ENCODE measurements around the gene GALNT2.

The GALNT2 gene

DNA sequence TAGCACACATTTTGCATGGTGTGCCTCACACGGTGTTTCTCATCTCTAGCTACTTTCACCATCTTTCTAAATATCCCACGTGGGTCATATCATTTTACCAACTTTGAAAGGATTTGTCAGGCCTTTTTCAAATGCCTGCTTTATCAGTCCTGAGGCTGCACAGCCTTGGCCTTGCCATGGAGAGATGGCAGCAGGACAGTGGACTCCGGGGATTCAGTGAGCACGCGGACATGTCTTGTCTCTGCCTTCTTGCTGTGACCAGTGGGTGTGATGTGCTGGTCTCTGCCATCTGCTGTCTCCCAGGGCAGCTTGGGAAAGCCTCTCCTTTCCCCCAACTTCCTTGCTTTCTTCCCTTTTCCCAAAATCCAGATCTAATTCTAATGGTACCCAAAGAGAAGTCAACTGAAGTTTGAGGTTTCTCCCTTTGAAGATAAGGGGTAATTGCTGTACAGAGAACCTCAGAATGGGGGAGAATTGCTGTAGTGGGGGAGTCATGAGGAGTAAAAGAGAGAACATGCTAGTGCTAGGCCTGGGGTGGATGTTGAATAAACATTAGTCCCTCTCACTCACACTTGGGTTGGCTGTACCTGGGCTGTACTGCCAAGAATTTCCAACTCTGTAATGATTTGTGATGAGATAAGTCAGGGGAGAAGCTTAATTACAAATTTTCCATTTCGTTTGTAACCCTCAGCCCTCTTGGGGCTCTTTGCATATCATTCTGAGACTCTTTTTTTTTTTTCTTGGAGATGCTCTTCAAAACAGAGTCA is 99.5 kb downstream of the GALNT2 start:
- DNase-seq (ENCODE audit: low spot score), result no peak

DNA sequence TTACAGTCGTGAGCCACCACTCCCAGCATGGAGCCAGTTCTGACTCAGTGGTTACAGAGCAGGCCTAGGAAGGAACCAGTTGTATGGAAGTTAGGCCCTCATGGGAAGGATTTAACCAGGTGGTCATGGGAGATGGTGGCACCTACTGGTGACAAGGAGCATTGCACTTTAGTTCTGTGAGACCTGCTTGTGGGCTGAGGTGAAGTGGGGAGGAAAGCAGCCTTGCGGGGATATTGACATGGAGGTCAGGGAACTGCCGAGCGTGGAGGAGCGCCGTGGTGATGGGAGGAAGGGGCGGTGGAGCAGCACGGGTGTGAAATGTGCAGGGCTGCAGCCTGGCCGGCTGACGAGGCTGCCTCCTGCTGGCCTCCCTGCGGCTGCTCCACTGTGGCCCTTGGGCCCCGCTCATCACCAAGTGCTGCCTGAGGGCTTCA is 100.4 kb downstream of the GALNT2 start:
- peak; percentile 57 for DNase-seq (ENCODE audit: low spot score)

DNA sequence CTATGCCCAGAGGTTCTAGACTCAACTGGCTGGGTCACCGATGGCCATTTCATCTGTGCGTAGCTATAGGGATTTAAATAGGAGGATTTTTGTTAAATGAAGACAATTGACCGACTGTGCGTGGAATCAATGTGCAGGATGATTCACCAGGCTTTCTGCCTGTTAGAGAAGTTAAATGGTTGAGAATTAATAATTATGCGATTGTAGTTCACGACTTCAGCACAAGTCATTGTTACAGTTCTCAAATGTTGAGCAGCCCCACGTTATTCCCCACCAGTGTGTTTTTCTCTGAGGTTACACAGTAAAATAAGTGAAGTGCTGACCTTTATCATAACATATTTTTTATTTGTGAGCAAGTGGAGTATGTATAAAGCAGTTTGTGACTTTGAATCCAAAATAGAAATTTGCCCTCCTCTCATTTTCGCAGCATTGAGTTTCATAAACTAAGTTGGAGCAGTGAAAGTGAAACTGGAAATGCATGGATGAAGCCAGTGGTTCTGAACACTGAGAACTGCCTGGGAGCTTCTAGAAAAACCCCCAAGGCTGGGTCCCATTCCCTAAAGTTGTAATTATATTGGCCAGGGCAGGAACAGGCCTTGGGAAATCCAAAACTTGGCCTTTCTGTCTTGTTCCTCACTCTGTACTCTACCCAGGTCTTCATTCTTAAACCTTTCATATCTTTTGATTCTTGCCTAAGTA is 102.6 kb downstream of the GALNT2 start:
- DNase-seq (ENCODE audit: low spot score), result no peak

DNA sequence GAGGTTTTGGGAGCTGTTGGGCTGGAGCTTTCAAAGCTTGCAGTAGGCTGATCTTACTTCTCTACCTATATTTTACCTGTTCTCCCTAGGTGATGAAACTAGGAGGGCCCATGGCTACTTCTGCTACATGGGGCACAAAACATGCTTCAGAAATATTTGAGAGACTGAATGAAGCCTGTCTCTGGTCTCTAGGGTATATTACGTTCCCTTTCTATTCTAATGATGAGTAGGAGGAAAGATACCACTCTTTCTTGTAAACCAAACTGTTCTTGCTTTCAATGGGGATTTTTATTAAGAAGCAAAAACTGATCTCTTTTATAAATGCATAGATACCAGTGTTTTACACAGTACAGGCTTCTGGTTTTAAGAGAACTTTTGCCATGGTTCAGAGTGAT is 103.1 kb downstream of the GALNT2 start:
- no peak for DNase-seq (ENCODE audit: low spot score)

DNA sequence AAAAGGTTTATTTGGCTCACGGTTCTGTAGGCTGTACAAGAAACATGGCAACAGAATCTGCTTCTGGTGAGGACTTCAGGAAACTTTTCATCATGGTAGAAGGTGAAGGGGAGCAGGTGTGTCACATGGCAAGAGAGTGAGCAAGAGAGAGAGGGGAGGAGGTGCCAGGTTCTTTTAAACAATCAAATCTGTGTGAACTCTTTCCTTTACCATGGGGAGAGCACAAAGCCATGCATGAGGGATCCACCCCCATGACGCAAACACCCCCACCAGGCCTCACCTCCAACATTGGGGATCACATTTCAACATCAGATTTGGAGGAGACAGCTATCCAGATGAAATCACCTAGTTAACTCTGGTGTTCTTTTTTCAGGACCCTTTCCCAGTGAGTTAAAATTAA is 103.6 kb downstream of the GALNT2 start:
- DNase-seq (ENCODE audit: low spot score), result no peak

DNA sequence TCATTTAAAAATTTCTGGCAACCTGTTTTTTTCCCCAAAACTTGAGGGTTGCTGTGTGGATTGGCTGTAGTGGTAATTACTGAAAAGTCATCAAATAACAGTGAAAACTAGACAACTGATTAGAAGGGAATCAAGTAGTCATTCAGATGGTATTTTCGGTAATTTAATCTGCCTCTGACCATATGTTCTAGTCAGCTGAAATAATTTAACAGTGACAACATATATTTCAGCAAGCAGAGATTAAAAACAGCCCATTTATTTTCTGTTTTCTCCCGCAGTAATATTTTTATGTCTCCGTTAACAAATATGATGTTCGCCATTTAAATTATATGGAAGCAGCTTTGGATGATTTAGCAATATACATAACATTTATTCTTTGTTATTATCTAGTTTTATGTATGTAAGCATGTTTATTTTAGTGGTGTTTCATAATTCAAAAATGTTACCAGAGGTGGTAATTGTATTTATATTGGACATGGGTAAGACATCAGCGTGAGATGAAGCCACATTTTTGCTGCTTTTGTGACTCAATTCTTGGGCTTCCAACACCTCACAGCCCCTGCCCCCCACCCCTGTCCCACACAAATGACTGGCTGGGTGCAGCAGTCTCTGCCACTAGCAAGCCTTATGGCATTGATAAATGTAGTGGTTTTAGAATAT is 104.4 kb downstream of the GALNT2 start:
- no peak for DNase-seq (ENCODE audit: low spot score)

DNA sequence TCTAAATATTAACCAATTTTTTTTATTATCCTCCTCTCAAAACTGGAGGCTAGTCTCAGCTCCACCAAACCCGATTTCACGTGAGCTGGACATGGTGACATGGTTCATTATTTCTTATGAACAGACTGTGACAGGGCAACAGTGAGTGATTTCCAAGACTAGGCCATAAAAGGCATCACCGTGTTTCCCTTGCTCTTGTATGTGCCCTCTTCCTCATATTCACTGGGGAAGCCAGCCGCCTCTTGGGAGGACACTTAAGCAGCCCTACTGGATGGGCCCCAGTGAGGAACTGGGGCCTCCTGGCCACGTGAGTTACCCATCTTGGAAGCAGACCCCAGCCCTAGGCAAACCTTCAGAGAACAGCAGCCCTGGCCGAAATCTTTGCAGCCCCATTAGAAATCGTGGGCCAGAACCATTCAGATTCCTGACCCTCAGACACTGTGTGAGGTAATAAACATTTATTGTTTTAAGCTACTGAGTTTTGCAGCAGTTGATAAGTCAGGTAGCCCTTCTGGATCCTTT is 105.0 kb downstream of the GALNT2 start:
- no peak for DNase-seq (ENCODE audit: low spot score)

DNA sequence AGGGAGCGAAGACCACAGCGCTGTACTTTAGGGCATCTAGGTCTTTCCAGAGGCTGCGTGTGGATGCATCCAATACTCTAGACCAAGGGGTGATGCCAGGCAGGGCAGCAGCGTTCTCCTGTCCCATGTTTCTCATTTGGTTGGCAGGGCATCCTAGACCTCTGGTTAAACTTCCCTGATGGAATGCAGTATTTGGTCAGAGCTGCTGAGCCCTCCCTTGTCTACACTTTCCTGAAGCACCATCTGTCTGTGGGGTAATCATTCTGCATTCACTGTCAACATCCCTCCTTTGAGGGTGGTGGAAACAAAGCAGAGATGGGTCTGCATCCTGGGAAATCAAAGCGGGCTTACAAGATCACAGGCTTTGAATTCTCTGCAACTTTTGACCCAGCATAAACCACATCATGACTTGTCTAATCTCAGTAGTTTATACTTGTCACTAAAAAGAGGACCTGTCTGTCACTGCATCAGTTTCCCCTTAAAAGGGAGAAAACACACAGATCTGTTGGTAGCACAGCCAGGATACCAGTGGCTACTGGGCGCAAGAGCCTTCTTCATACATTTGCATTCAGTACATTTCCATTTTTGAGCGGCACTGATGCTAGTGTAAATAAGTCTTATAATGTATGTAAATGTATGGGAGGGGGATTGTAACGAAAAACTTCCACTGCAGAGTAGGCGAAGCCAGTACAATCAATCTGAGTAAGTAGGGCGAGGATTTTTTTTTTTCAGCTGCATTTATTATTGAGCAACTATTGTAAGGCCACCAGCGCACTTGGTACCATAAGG is 106.3 kb downstream of the GALNT2 start:
- no peak for DNase-seq (ENCODE audit: low spot score)

DNA sequence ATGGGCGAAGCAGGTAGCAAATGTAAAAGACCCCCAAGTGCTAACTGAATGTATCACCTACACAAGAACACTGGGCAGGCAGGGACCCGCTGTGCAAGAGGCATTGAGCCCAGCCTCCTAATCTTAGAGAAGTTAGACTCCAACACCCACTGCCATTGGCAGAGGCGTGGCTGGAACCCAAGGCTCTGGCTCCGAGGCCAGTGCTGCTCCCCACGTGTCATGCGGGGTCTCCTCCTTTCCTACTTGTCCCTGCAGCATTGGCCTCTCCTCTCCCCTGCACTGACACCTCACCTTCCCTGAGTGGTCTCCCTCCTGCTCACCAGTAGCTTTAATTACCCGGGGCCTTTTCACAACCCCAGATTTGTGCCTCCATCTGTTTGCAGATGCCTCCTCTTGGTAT is 107.0 kb downstream of the GALNT2 start:
- DNase-seq (ENCODE audit: low spot score), result no peak

DNA sequence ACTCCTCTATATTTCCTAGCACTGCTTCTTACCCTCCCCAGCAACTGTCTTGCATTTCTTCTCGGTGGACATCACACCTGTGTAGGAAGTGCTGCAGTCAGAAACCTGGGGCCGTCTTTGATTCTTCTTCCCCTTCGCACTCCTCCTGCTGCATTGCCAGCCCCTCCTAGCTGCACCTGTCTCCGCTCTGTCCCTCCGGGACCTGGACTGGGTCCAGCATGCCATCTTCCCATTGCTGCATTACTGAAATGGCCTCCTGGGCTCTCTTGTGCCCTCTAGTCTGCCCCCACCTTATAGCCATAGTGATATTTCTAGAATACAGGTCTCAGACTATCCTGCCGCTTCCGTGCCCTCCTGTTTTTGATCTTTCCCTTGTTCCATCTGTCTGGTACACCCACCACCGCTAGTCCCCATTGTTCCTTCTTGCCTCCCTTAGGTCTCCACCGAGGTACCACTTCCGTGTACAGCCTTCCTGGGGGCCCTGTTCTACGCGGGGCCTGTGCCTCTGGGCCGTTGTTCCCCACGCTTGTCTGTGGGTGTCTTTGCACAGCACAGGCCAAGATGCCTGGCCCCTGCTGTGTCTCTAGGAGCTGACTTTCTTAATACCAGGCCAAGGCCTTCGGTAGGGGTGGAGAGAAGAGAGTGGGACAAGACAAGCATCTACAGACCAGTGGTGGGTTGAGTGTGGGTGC is 107.6 kb downstream of the GALNT2 start:
- DNase-seq (ENCODE audit: low spot score), result no peak

DNA sequence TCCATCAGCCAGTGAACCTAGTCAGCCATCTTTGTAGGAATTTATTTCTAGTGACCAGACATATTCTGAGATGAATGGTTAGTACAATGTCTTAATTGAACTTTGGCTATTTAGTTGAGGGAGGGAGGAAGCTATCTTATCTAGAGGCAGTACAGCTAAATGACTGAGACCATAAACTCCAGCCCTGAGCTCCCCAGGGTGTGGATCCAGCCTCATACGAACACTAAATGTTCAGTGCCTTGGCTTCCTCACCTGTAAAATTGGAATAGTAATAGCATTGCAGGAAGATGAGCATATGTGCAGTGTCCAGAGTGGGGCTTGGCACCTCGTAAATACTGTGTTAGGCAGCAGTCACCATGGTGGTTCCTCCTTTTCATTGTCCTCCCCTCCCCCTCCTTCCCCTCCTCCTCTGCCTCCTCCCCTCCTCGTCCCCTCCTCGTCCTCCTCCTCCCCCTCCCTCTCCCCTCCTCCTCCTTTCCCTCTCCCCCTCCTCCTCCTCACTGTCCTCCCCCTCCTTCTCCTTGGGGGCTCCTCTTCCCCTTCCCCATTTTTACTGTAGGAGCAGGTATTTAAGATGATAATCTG is 108.2 kb downstream of the GALNT2 start:
- DNase-seq (ENCODE audit: low spot score), result no peak

DNA sequence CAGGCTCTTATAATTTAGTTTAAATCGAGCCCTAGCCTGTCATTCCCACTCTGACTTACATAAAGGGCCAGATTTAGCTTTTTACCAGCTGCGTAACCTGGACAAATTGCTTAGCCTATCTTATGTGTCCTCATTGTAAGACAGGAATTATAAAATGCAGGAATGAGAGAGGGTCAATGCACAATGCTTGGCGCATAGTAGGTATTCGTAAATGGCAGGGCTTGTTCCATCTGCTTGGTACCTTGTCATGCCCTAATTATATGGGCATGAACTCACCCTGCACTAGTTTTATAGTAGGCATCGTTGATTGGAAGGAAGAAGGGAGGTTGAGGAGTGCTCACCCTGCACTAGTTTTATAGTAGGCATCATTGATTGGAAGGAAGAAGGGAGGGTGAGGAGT is 108.8 kb downstream of the GALNT2 start:
- DNase-seq (ENCODE audit: low spot score), result no peak

DNA sequence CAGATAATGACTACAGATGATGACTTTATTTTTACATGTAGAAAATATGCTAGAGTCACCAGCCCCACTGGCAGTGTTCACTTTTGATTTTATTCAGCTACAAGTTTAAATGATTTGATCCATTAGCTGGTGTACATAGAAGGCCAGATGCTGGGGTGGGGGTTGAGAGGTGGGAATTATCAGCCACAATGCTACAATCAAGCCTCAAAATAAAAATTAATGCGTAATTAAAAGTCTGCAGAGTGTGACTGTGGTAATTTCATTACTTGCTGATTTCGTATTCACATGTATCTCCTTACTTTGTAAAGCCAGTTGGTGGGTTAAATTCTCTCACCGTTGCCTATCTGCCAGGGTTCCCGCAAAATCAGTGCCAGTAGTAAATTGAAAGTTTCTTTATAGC is 109.3 kb downstream of the GALNT2 start:
- no peak for DNase-seq (ENCODE audit: low spot score)

DNA sequence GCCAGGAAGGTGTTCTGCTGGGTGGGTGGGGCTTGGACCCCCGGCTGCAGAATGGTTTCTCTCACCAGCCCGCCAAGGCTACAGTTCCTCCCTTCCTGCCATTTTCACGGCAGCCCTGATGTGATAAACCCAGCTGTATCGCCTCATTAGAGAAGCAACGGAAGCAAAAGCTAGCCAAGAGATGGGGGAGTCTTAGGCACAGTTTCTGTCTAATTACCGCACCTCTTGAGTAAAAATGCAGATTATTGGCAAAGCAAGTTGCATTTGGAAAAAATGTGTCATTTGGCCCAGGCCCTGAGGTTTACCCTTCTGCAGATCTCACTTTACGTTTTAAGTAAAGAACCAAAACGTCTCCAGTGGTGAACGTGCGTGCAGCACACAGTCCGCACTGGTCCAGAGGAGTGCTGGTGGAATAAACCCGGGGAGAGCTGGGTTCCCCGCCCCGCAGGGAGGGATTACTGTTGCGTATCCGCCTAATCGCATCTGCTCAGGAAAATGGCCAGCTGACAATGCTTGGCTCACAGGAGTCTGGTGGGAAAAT is 109.9 kb downstream of the GALNT2 start:
- no peak for DNase-seq (ENCODE audit: low spot score)

DNA sequence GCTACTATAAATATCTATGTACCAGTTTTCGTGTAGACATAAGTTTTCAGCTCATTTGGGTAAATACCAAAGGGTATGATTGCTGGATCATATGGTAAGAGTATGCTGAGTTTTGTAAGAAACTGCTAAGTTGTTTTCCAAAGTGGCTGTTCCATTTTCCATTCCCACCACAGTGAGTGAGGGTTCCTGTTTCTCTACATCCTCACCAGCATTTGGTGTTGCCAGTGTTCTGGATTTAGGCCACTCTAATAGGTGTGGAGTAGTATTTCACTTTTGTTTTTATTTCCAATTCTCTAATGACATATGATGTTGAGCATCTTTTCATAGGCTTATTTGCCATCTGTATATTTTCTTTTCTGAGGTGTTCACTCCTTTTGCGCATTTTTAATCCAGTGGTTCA is 112.2 kb downstream of the GALNT2 start:
- DNase-seq (ENCODE audit: low spot score), result no peak

DNA sequence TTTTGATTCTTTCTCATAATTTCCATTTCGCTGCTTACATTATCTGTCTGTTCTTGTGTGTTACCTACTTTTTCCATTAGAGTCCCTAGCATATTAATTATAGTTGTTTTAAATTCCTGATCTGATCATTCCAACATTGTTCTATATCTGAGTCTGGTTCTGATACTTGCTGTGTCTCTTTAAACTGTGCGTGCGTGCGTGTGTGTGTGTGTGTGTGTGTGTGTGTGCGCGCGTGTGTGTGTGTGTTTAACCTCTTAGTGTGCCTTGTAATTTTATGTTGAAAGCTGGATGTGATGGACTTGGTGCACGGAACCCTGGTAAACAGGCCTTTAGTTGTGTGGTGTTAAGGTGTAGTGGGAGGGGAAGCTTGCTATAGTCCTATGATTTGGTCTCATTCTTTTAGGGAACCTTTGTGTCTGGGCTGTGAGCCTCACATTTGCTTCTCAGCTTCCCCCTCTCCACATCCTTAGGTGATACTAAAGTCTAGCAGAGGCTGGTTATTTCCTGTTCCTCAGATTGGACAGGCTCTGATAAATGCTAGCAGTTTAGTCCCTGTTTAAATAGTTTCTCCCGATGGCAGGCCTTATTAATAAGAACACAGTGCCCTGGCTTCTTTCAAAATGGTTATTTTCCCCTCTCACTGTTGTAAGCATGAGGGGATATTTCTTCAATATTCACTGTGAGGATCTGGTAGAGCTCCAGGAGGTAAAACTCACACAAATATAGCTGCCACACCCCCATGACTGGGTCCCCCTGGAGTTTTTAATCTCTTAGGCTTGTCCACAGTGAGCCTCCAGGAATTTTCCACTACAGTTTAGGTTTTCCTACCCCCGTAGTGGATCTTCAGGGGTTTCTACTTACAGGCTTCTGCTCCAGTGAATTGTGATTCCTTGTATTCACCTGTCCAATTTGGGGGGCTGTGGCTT is 118.3 kb downstream of the GALNT2 start:
- DNase-seq (ENCODE audit: low spot score), result no peak

DNA sequence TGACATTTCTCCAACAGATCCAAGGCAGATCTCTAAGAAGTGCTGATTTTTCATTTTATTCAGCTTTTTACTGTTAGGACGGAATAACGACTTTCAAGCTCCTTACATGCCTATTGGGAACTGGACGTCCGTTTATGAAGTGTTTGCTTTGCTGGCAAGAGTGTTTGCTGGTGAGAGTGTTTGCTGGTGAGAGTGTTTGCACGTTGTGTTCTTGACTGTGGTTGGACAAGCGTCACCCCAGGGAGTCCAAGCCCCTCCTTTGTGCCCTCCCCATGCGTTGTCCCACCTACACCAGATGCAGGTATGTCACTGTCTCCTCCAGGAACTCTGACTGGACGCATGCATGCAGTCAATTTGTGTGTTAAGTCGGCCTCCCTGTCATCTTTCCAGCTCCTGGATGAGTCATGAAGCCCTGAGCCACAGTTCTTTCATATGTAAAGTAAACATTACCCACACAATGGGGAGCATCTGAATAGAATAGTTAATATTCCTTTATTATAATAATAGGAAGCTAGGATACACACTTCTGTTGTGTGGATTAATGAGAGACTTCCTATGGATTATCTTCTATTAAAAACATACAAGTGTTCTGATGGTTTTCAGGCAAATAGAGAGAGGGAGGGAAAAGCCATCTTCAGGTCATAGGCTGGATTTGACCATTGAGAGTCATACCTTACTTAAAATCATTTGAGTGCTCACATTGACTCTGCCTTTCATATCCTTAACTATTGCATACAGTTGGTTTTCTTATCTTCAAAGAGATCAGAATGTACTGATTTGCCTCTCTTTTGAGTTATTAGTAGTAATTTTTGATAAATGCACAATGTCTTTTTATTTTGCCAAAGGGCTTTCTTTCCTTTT is 119.2 kb downstream of the GALNT2 start:
- DNase-seq (ENCODE audit: low spot score), result no peak

DNA sequence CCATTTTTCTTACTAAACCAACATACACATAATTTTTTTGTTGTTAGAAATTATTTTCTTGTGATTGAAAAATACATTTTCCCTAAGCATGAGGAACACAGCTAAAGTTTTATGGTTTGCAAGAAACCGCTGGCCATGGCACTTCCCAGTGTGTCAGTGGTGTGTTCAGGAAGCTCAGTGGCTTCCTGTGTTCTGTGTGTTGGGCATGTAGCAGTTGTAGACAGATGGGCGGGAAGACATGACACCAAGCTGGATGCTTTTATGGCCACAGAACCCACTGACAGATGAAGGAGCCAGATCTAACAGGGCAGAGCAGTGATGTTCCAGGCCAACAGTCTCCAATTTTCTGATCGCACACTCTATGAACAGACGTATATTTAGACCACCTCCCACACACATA is 119.8 kb downstream of the GALNT2 start:
- no peak for DNase-seq (ENCODE audit: low spot score)

DNA sequence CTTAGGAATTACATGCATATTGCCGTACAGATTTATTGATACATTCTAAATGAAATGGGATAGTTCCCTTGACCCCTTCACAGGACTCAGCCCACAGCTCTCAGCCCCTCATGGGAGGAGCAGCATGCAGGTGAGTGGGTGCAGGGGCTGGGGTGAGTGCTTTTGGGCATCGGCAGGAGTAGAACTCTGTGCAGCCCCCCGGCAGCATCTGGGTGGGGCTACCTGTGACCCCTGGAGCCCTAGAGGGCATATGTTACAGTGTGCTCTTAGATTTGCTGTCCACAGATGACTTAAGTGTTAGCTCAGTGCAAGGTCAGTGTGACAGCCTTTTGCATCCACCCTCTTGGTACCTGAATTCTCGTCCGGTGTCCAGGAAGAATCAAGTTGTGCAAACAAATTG is 120.3 kb downstream of the GALNT2 start:
- DNase-seq (ENCODE audit: low spot score), result no peak

All from CD4-positive, alpha-beta T cell treated with Interleukin-15 for 4 hours (primary cell).